HG03175 (cell line): ENCODE measurements around the gene CAMK1D.
"Not testable (repeated sequence)": the region's sequence is repeated elsewhere in the genome, so short reads cannot be mapped to it uniquely, and the experiment has no call there.

Experiments used
- ATAC-seq: cut with Tn5 transposase; IDR thresholded peaks from one replicate; pipeline ENCODE4 v1.9.1; 2021; ENCODE audit warnings: mild to moderate bottlenecking, moderate library complexity; ENCODE audit not compliant: unreplicated experiment

Gene CAMK1D

GRCh38 chr10:12835709-12836108, 486.4 kb downstream of the CAMK1D start:
- no peak for ATAC-seq

DNA sequence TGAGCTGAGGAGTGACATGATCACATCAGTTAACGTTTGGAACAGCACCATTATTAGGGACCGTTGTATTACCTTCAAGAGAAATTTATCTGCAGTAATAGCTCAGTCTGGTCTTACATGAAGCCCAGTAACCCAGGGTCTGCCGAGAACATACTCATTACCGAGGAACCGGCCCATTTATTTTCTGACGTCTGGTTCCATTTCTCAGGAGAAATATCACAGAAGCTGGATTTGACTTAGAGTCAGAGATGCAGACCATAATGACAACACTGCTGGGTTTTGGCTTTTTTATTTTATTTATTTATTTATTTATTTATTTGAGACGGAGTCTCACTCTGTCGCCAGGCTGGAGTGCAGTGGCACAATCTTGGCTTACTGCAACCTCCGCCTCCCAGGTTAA, 489.0 kb downstream of the CAMK1D start:
- ATAC-seq = no peak

DNA sequence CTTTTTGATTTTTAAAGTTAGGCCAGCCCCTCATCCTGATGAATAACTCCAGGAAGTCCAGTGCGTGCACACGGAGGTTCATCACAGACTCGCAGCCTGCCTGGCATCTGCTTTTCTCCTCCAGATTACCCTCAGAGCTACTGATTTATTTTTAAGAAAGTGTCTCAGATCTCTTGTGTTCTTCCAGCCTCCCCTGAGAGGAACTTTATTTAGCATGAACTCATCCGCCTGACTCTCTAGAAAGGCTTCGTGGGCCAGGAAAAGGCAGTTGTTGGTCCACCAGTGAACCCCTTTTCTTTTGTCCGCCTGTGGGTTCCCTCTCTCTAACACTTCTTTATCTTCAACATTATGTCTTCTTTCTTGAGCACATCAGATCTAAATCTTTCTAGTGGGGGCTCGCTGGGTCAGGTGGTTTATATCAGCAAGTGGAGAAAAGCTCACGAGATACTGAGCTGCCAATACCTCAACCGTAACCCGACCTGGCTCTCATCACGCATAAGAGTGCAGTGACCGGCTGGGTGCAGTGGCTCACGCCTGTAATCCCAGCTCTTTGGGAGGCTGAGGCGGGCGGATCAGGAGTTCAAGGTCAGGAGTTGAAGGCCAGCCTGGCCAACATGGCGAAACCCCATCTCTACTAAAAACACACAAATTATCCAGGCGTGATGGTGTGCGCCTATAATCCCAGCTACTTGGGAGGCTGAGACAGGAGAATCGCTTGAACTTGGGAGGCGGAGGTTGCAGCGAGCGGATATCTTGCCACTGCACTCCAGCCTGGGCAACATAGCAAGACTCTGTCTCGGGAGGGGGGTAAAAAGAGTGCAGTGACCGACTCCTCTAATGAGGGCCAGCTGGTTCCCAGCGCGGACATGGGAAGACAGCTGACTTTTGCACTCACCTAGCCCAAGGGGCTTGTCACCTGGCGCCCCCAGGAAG, 489.9 kb downstream of the CAMK1D start:
- ATAC-seq = no peak

GRCh38 chr10:12839941-12840611, 490.7 kb downstream of the CAMK1D start:
- no peak for ATAC-seq

- no peak for ATAC-seq
Measured at GRCh38 chr10:12841426-12841825, 492.1 kb downstream of the CAMK1D start.

- no peak for ATAC-seq
Measured at GRCh38 chr10:12841826-12842225, 492.5 kb downstream of the CAMK1D start.

DNA sequence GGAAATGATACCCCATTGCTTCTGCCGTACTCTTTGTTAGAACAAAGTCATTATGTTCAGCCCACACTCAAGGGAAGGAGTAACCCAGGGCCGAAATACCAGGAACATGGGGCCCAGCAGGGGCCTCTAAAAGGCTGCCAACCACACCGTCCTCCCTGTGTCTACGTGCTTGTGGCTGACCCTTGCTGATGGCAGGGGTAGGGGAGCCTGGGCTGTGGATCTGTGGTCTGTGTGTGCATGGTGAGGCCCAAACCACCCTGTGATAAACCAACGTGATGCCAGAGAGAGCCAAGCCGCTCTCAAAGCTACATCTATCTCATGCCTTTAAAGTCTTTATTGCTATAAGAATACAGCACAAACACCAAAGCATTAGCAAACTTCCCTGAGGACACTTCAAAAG, 493.0 kb downstream of the CAMK1D start:
- ATAC-seq = no peak

- ATAC-seq = no peak
Measured at GRCh38 chr10:12843296-12843945, 494.1 kb downstream of the CAMK1D start.

DNA sequence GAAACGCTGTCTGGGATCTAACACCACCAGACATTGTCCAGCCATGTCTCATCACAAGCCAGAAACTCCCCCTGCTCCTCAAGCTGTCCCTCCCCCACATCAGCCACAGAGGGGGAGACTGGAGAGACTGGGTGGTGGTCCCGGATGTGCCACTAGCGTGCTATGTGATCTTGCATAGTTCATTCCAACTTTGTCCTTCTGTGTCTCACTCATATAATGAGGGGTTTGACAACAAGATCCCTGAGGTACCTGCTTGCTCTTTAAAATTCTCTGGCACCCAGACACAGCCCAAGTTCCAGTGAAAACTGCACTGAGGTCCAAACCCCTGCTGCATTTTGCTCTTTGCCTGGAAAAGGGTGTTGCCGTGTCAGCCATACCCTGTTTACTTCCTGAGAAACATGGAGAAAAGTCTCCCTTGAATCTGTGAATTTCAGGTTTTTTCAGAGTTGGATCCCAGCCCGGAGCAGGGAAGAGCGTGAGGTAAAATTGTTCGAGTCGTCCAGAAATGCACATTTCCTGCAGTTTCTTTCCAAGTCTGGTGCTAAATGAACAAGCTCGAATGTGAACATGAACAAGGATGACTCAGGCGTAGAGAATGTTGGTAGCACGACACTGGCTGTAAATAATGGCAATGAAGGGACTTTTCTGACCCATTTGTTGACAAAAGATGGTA, 495.6 kb downstream of the CAMK1D start:
- ATAC-seq = no peak

GRCh38 chr10:12846718-12847117, 497.4 kb downstream of the CAMK1D start:
- ATAC-seq = no peak

- ATAC-seq = no peak
Measured at GRCh38 chr10:12847361-12847975, 498.1 kb downstream of the CAMK1D start.

DNA sequence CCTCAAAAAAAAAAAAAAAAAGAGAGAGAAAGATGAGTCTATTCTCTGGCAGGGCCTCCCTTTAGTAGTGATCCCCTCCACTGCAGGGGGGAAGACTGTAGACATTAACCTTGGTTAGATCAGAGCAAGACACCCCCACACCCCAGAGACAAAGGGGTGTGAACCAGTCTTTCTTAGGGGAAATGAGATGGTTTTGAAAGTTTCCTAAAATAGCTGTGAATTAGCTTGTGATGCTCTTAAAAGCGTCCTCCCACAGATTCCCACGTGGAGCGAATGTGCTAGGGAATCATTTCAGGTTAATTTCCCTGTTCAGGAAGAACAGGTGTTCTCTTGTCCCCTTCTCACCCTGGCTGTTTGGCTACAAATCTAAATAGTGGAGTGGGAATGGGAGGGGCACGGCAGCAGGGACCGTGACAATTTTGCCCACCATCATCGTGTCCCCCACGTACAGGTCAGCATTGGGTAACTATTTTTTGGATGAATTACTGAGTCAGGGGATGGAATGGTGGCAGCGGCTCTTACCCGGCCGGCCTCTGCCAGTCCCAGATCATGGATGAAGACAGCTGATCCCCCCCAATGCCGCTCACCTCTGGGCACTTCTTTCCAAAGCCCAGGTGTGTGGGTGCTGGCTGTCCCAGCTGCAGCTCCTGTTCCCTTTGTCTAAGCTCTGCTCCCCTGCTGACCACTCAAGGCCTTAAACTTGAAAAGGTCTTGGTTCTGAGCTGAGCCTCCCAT, 499.3 kb downstream of the CAMK1D start:
- ATAC-seq = no peak

- ATAC-seq = no peak
Measured at GRCh38 chr10:12849319-12850181, 500.2 kb downstream of the CAMK1D start.

DNA sequence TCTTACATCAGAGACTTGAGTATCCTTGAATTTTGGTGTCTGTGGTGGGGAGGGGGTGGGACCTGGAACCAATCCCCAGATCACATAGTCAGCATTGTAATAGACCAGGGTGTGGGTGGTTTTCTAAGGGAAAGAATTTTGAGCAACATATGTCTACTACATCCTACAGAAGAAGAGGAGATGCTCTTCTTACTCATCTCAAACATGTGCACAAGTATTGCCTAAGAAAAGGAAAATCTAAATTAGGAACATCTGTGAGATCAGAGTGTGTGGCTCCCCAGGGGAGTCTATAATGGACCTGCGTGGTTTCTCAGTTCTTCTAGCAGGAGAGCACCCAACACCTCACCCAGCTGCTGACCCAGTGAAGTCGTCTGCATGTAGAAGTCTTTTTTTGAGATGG, 503.3 kb downstream of the CAMK1D start:
- no peak for ATAC-seq

- no peak for ATAC-seq
Measured at GRCh38 chr10:12854988-12855387, 505.6 kb downstream of the CAMK1D start.

- ATAC-seq = no peak
Measured at GRCh38 chr10:12862459-12862858, 513.1 kb downstream of the CAMK1D start.

- not testable (repeated sequence) for ATAC-seq
Measured at GRCh38 chr10:12865515-12865914, 516.2 kb downstream of the CAMK1D start.

- no peak for ATAC-seq
Measured at GRCh38 chr10:12868229-12868628, 518.9 kb downstream of the CAMK1D start.

DNA sequence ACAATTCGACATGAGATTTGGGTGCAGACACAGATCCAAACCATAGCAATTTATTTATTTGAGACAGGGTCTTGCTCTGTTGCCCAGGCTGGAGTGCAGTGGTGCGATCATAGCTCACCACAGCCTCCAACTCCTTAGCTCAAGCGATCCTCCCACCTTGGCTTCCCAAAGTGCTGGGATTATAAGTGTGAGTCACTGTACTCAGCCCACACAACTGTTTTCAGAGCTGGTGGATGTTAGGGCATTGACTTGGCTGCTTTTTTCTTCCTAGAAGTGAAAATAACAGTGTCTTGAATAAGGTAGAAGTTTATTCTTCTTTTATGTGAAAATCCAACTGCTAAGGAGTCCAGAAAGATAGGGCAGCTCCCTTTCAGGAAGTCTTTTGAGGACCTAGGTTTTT, 520.1 kb downstream of the CAMK1D start:
- ATAC-seq = no peak
